CD8-positive, alpha-beta memory T cell (primary cell): ENCODE results near the gene ESR2. TPM values are rescaled to one million over a fixed set of nuclear protein-coding genes. Genes with fewer than 3 reads are reported as not detected.

ENCODE experiments used
- CTCF ChIA-PET: fragments of 350-600 bp; sonication (Branson Sonifier 250); formaldehyde crosslinking; loops from one replicate; lab custom pipeline; 2021; ENCODE audit warnings: antibody characterized with exemption; lab: Charles Lee
- POLR2A ChIA-PET: fragments of 350-600 bp; sonication (Branson Sonifier 250); formaldehyde crosslinking; loops from one replicate; lab custom pipeline; 2021; ENCODE audit warnings: antibody characterized with exemption; lab: Charles Lee
- DNase-seq, 5 donors: peaks; one replicate each; pipeline versions ENCODE4 v3.0.0 to v3.0.0-alpha.2; 2020 to 2022; ENCODE audit warnings: mixed read lengths in 1 of 5
- H3K27ac ChIP-seq: one replicate; pipeline ENCODE4 v1.7.0; 2013; ENCODE audit warnings: low read depth, mild to moderate bottlenecking, low read length, moderate library complexity
- H3K27me3 ChIP-seq: 2 replicates; pipeline ENCODE4 v1.7.0; 2013; ENCODE audit warnings: low read length, mild to moderate bottlenecking; ENCODE audit not compliant: insufficient read depth, poor library complexity, severe bottlenecking
- H3K36me3 ChIP-seq: 2 replicates; pipeline ENCODE4 v1.7.0; 2013; ENCODE audit warnings: mild to moderate bottlenecking, low read length, moderate library complexity; ENCODE audit not compliant: insufficient read depth
- H3K4me1 ChIP-seq: 2 replicates; pipeline ENCODE4 v1.7.0; 2013; ENCODE audit warnings: mild to moderate bottlenecking, low read length, moderate library complexity; ENCODE audit not compliant: insufficient read depth
- H3K4me3 ChIP-seq: 2 replicates; pipeline ENCODE4 v1.7.0; 2013; ENCODE audit warnings: mild to moderate bottlenecking, low read length
- H3K9me3 ChIP-seq: 2 replicates; pipeline ENCODE4 v1.7.0; 2013; ENCODE audit warnings: mild to moderate bottlenecking, low read length
- H3K27ac Mint-ChIP-seq, 8 donors: one replicate each; pipeline ENCODE4 v1.8.0; 2020 to 2021; ENCODE audit warnings: mixed read lengths in 8 of 8, mild to moderate bottlenecking in 6 of 8, inconsistent platforms in 3 of 8, moderate library complexity in 3 of 8
- H3K27me3 Mint-ChIP-seq, 2 donors: one replicate each; pipeline ENCODE4 v1.8.0; 2020 to 2021; ENCODE audit warnings: mixed read lengths in 2 of 2, mild to moderate bottlenecking in 1 of 2, moderate library complexity in 1 of 2
- H3K36me3 Mint-ChIP-seq, 3 donors: one replicate each; pipeline ENCODE4 v1.8.0; 2020 to 2021; ENCODE audit warnings: mixed read lengths in 3 of 3, inconsistent platforms in 1 of 3, mild to moderate bottlenecking in 1 of 3
- H3K4me1 Mint-ChIP-seq, 3 donors: one replicate each; pipeline ENCODE4 v1.8.0; 2020 to 2021; ENCODE audit warnings: mixed read lengths in 3 of 3, inconsistent platforms in 1 of 3, mild to moderate bottlenecking in 1 of 3
- H3K4me3 Mint-ChIP-seq, 7 donors: one replicate each; pipeline ENCODE4 v1.8.0; 2020 to 2021; ENCODE audit warnings: mixed read lengths in 7 of 7, mild to moderate bottlenecking in 6 of 7, moderate library complexity in 4 of 7, inconsistent platforms in 2 of 7
- H3K9me3 Mint-ChIP-seq, 5 donors: one replicate each; pipeline ENCODE4 v1.8.0; 2020 to 2022; ENCODE audit warnings: mixed read lengths in 5 of 5, mild to moderate bottlenecking in 3 of 5, moderate library complexity in 2 of 5, inconsistent platforms in 1 of 5
- polyA plus RNA-seq: library from polyadenylated mRNA; unstranded; fragments of 300-500 nt; fragmentation: Illumina TruSeq; gene quantifications from one replicate; pipeline ENCODE4 v1.2.3, GENCODE V29; 2021
- total RNA-seq, 2 experiments: library from RNA; stranded (reverse); gene quantifications; one replicate each; pipeline ENCODE4 v1.2.3, GENCODE V29; 2021

The ESR2 gene
- total and polyA plus RNA-seq, 3 experiments from 2014 or later, result 0.31 to 0.93 (median 0.74) TPM

- Mint-ChIP-seq H3K9me3 (no peaks in the 10 kb centered on the region), H3K27me3 (peaks cover 12 to 17% of the 10 kb centered on the region in 2 donors), H3K4me1 (peaks cover 6 to 13% (median 12%) of the 10 kb centered on the region in 3 donors), H3K36me3 (peaks cover 0 to 3% (median 0%) of the 10 kb centered on the region in 3 donors), H3K27ac (peak overlapping the region in 1 of 8 donors; percentile 75), H3K4me3 (no peak overlapping the region)
- ChIA-PET POLR2A (no interaction called here), CTCF (interaction anchor here (1.8 kb wide), 1 partner anchor 14 kb away, joined by 5 read pairs; no protein-coding TSS in a partner anchor)
- H3K36me3 ChIP-seq, result no peaks in the 10 kb centered on the region
- H3K4me3 ChIP-seq, result no peak overlapping the region
- H3K27me3 ChIP-seq, result peaks cover 2% of the 10 kb centered on the region
- H3K4me1 ChIP-seq, result peaks cover 4% of the 10 kb centered on the region
- H3K27ac ChIP-seq, result no peak overlapping the region
- H3K9me3 ChIP-seq, result no peaks in the 10 kb centered on the region
- no peak for DNase-seq
Observed at GRCh38 chr14:64289571-64289970, 4.6 kb downstream of the ESR2 start.

- ChIA-PET CTCF (no interaction called here), POLR2A (no interaction called here)
- Histone ChIP-seq H3K4me3 (no peak overlapping the region), H3K4me1 (peaks cover 5% of the 10 kb centered on the region), H3K9me3 (no peaks in the 10 kb centered on the region), H3K36me3 (no peaks in the 10 kb centered on the region), H3K27me3 (no peaks in the 10 kb centered on the region), H3K27ac (no peak overlapping the region)
- H3K36me3 Mint-ChIP-seq, result peaks cover 0 to 3% (median 0%) of the 10 kb centered on the region in 3 donors
- H3K9me3 Mint-ChIP-seq, result no peaks in the 10 kb centered on the region
- H3K4me1 Mint-ChIP-seq, result peaks cover 0 to 7% (median 3%) of the 10 kb centered on the region in 3 donors
- peak overlapping the region in 1 of 7 donors; percentile 3 for H3K4me3 Mint-ChIP-seq
- DNase-seq, result no peak
- H3K27me3 Mint-ChIP-seq, result peaks cover 0 to 9% of the 10 kb centered on the region in 2 donors
- H3K27ac Mint-ChIP-seq, result no peak overlapping the region
Observed at GRCh38 chr14:64281805-64282204, 12.4 kb downstream of the ESR2 start.

- H3K36me3 Mint-ChIP-seq, result no peaks in the 10 kb centered on the region
- no peak overlapping the region for H3K27ac ChIP-seq
- POLR2A ChIA-PET, result no interaction called here
- H3K27me3 Mint-ChIP-seq, result peaks cover 6 to 9% of the 10 kb centered on the region in 2 donors
- H3K4me1 ChIP-seq, result peaks cover 5% of the 10 kb centered on the region
- H3K27ac Mint-ChIP-seq, result no peak overlapping the region
- DNase-seq, result no peak
- H3K4me1 Mint-ChIP-seq, result peaks cover 0 to 7% (median 3%) of the 10 kb centered on the region in 3 donors
- no peaks in the 10 kb centered on the region for H3K9me3 ChIP-seq
- no peak overlapping the region for H3K4me3 ChIP-seq
- no peaks in the 10 kb centered on the region for H3K36me3 ChIP-seq
- no peak overlapping the region for H3K4me3 Mint-ChIP-seq
- H3K9me3 Mint-ChIP-seq, result no peaks in the 10 kb centered on the region
- CTCF ChIA-PET, result interaction anchor here (1.0 kb wide), 1 partner anchor 18 kb away, joined by 3 read pairs; no protein-coding TSS in a partner anchor
- H3K27me3 ChIP-seq, result no peaks in the 10 kb centered on the region
Observed at GRCh38 chr14:64279704-64280668, 14.2 kb downstream of the ESR2 start.

GRCh38 chr14:64278458-64278857, 15.7 kb downstream of the ESR2 start:
- peaks cover 5% of the 10 kb centered on the region for H3K4me1 ChIP-seq
- Mint-ChIP-seq H3K27ac (no peak overlapping the region), H3K27me3 (peaks cover 12 to 14% of the 10 kb centered on the region in 2 donors), H3K4me3 (no peak overlapping the region), H3K36me3 (peaks cover 0 to 7% (median 2%) of the 10 kb centered on the region in 3 donors), H3K4me1 (peaks cover 0 to 7% (median 3%) of the 10 kb centered on the region in 3 donors), H3K9me3 (peaks cover 0 to 5% (median 0%) of the 10 kb centered on the region in 5 donors)
- no peak overlapping the region for H3K27ac ChIP-seq
- POLR2A ChIA-PET, result no interaction called here
- no peaks in the 10 kb centered on the region for H3K36me3 ChIP-seq
- CTCF ChIA-PET, result no interaction called here
- H3K9me3 ChIP-seq, result no peaks in the 10 kb centered on the region
- H3K27me3 ChIP-seq, result no peaks in the 10 kb centered on the region
- H3K4me3 ChIP-seq, result no peak overlapping the region
- DNase-seq, result no peak

GRCh38 chr14:64272019-64272418, 22.2 kb downstream of the ESR2 start:
- no peak overlapping the region for H3K4me3 Mint-ChIP-seq
- peaks cover 0 to 5% (median 0%) of the 10 kb centered on the region in 5 donors for H3K9me3 Mint-ChIP-seq
- H3K4me1 ChIP-seq, result no peaks in the 10 kb centered on the region
- no peak overlapping the region for H3K27ac ChIP-seq
- no peaks in the 10 kb centered on the region for H3K36me3 ChIP-seq
- CTCF ChIA-PET, result no interaction called here
- no peak overlapping the region for H3K4me3 ChIP-seq
- no peaks in the 10 kb centered on the region for H3K9me3 ChIP-seq
- H3K36me3 Mint-ChIP-seq, result peaks cover 0 to 7% (median 2%) of the 10 kb centered on the region in 3 donors
- H3K27me3 ChIP-seq, result no peaks in the 10 kb centered on the region
- DNase-seq, result no peak
- POLR2A ChIA-PET, result no interaction called here
- peaks cover 10 to 14% of the 10 kb centered on the region in 2 donors for H3K27me3 Mint-ChIP-seq
- H3K27ac Mint-ChIP-seq, result no peak overlapping the region
- H3K4me1 Mint-ChIP-seq, result peaks cover 2 to 10% (median 9%) of the 10 kb centered on the region in 3 donors

- Mint-ChIP-seq H3K4me3 (no peak overlapping the region), H3K36me3 (peaks cover 0 to 3% (median 0%) of the 10 kb centered on the region in 3 donors), H3K27me3 (peaks cover 1 to 4% of the 10 kb centered on the region in 2 donors), H3K27ac (peak overlapping the region in 2 of 8 donors; percentile 5 to 12), H3K4me1 (peaks cover 10 to 23% (median 23%) of the 10 kb centered on the region in 3 donors), H3K9me3 (no peaks in the 10 kb centered on the region)
- H3K4me3 ChIP-seq, result no peak overlapping the region
- no peak overlapping the region for H3K27ac ChIP-seq
- ChIA-PET CTCF (interaction anchor here (0.6 kb wide), 1 partner anchor 31 kb away, joined by 3 read pairs; no protein-coding TSS in a partner anchor), POLR2A (no interaction called here)
- H3K9me3 ChIP-seq, result no peaks in the 10 kb centered on the region
- H3K4me1 ChIP-seq, result peaks cover 6% of the 10 kb centered on the region
- no peak for DNase-seq
- H3K36me3 ChIP-seq, result no peaks in the 10 kb centered on the region
- no peaks in the 10 kb centered on the region for H3K27me3 ChIP-seq
Observed at GRCh38 chr14:64266239-64266638, 27.9 kb downstream of the ESR2 start.

- H3K4me3 ChIP-seq, result no peak overlapping the region
- peaks cover 1 to 4% of the 10 kb centered on the region in 2 donors for H3K27me3 Mint-ChIP-seq
- POLR2A ChIA-PET, result no interaction called here
- H3K27ac ChIP-seq, result no peak overlapping the region
- no peak for DNase-seq
- H3K27me3 ChIP-seq, result no peaks in the 10 kb centered on the region
- H3K36me3 Mint-ChIP-seq, result peaks cover 0 to 3% (median 0%) of the 10 kb centered on the region in 3 donors
- peaks cover 10 to 23% (median 22%) of the 10 kb centered on the region in 3 donors for H3K4me1 Mint-ChIP-seq
- no peak overlapping the region for H3K4me3 Mint-ChIP-seq
- H3K9me3 Mint-ChIP-seq, result no peaks in the 10 kb centered on the region
- no peak overlapping the region for H3K27ac Mint-ChIP-seq
- H3K36me3 ChIP-seq, result no peaks in the 10 kb centered on the region
- CTCF ChIA-PET, result no interaction called here
- H3K4me1 ChIP-seq, result peaks cover 6% of the 10 kb centered on the region
- H3K9me3 ChIP-seq, result no peaks in the 10 kb centered on the region
Observed at GRCh38 chr14:64265222-64265621, 28.9 kb downstream of the ESR2 start.

GRCh38 chr14:64260418-64260817, 33.8 kb downstream of the ESR2 start:
- no peak overlapping the region for H3K4me3 ChIP-seq
- Mint-ChIP-seq H3K4me3 (no peak overlapping the region), H3K27ac (no peak overlapping the region), H3K27me3 (peaks cover 1 to 4% of the 10 kb centered on the region in 2 donors), H3K9me3 (no peaks in the 10 kb centered on the region), H3K4me1 (peaks cover 0 to under 1% (median 0%) of the 10 kb centered on the region in 3 donors), H3K36me3 (peaks cover 0 to 3% (median 0%) of the 10 kb centered on the region in 3 donors)
- no peak overlapping the region for H3K27ac ChIP-seq
- H3K9me3 ChIP-seq, result no peaks in the 10 kb centered on the region
- ChIA-PET POLR2A (no interaction called here), CTCF (no interaction called here)
- DNase-seq, result no peak
- H3K36me3 ChIP-seq, result no peaks in the 10 kb centered on the region
- no peaks in the 10 kb centered on the region for H3K4me1 ChIP-seq
- no peaks in the 10 kb centered on the region for H3K27me3 ChIP-seq
